Osteoblast (primary cell): Measurements from ENCODE around the gene GBP6. TPM values are rescaled to one million over a fixed set of nuclear protein-coding genes. Genes with fewer than 3 reads are reported as not detected.

Source experiments
- DNase-seq: peaks from one replicate; pipeline ENCODE4 v3.0.0; 2011; ENCODE audit warnings: low spot score, mixed read lengths; ENCODE audit not compliant: insufficient read length; ENCODE audit errors: missing footprints
- H2AFZ ChIP-seq: 2 replicates; pipeline ENCODE4 v1.6.0; 2011; ENCODE audit warnings: mild to moderate bottlenecking, low read length
- H3K27ac ChIP-seq: 2 replicates; pipeline ENCODE4 v1.5.1; 2011; ENCODE audit warnings: mild to moderate bottlenecking, low read depth, low read length, moderate library complexity
- H3K27me3 ChIP-seq: 2 replicates; pipeline ENCODE4 v1.6.0; 2012; ENCODE audit warnings: mild to moderate bottlenecking, control low read depth, inconsistent platforms, low read length, moderate library complexity; ENCODE audit not compliant: insufficient read depth
- H3K36me3 ChIP-seq: 2 replicates; pipeline ENCODE4 v1.5.1; 2011; ENCODE audit warnings: mild to moderate bottlenecking, low read length, control low read depth, moderate library complexity; ENCODE audit not compliant: insufficient read depth
- H3K4me1 ChIP-seq: 2 replicates; pipeline ENCODE4 v1.5.1; 2011; ENCODE audit warnings: mild to moderate bottlenecking, low read length, control low read depth, moderate library complexity; ENCODE audit not compliant: insufficient read depth
- H3K4me2 ChIP-seq: 2 replicates; pipeline ENCODE4 v1.6.0; 2011; ENCODE audit warnings: mild to moderate bottlenecking, low read length; ENCODE audit not compliant: insufficient read depth
- H3K4me3 ChIP-seq: fragments of 200-600 bp; sonication (generic); 3 replicates; pipeline ENCODE4 v1.5.1; 2012; ENCODE audit warnings: mild to moderate bottlenecking, low read length, inconsistent platforms; ENCODE audit not compliant: insufficient read depth
- H3K79me2 ChIP-seq: 2 replicates; pipeline ENCODE4 v1.6.0; 2012; ENCODE audit warnings: mild to moderate bottlenecking, low read length, control low read depth, inconsistent platforms; ENCODE audit not compliant: insufficient read depth
- H3K9me3 ChIP-seq: 2 replicates; pipeline ENCODE4 v1.5.1; 2011; ENCODE audit warnings: low read depth, low read length, control low read depth
- H4K20me1 ChIP-seq: 2 replicates; pipeline ENCODE4 v1.6.0; 2012; ENCODE audit warnings: mild to moderate bottlenecking, low read length, control low read depth; ENCODE audit not compliant: insufficient read depth
- total RNA-seq: library from RNA; depleted of rRNA; stranded (reverse); fragments of >200 nt; gene quantifications from 2 replicates; pipeline ENCODE4 v1.2.3, GENCODE V29; 2012
- TF ChIP-seq, protein P1 (sequence below): IDR thresholded peaks from 2 replicates; pipeline ENCODE4 v1.5.1; 2011; ENCODE audit warnings: mild to moderate bottlenecking, low read depth, low read length, moderate library complexity; ENCODE audit errors: extremely low read depth

The GBP6 gene
- total RNA-seq, 1 donor = not detected

DNA sequence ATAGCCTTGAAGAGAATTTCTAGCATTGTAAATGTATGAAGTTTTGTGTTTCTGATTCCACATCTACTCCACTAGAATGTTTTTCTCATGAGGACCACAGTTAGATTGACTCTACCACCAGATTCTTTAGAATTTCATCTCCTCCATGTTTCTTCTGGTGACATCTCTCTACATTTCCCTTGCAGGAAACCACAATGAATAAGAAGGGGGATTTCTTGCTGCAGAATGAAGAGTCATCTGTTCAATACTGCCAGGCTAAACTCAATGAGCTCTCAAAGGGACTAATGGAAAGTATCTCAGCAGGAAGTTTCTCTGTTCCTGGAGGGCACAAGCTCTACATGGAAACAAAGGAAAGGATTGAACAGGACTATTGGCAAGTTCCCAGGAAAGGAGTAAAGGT, 18.6 kb downstream of the GBP6 start:
- no peak overlapping the region for H2AFZ ChIP-seq

GRCh38 chr1:89383185-89383584, 19.3 kb downstream of the GBP6 start:
- no peak for DNase-seq
- no peak overlapping the region for H3K4me2 ChIP-seq
- H3K36me3 ChIP-seq = no peaks in the 10 kb centered on the region
- TF ChIP-seq, protein P1, sequence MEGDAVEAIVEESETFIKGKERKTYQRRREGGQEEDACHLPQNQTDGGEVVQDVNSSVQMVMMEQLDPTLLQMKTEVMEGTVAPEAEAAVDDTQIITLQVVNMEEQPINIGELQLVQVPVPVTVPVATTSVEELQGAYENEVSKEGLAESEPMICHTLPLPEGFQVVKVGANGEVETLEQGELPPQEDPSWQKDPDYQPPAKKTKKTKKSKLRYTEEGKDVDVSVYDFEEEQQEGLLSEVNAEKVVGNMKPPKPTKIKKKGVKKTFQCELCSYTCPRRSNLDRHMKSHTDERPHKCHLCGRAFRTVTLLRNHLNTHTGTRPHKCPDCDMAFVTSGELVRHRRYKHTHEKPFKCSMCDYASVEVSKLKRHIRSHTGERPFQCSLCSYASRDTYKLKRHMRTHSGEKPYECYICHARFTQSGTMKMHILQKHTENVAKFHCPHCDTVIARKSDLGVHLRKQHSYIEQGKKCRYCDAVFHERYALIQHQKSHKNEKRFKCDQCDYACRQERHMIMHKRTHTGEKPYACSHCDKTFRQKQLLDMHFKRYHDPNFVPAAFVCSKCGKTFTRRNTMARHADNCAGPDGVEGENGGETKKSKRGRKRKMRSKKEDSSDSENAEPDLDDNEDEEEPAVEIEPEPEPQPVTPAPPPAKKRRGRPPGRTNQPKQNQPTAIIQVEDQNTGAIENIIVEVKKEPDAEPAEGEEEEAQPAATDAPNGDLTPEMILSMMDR = no peak
- H2AFZ ChIP-seq = no peak overlapping the region
- no peaks in the 10 kb centered on the region for H4K20me1 ChIP-seq
- no peak overlapping the region for H3K27ac ChIP-seq
- H3K9me3 ChIP-seq = no peaks in the 10 kb centered on the region
- H3K4me3 ChIP-seq = no peak overlapping the region
- H3K27me3 ChIP-seq = no peaks in the 10 kb centered on the region
- H3K4me1 ChIP-seq = no peaks in the 10 kb centered on the region
- H3K79me2 ChIP-seq = no peaks in the 10 kb centered on the region

More for the DNA sequence above, 18.6 kb downstream of the GBP6 start:
- no peaks in the 10 kb centered on the region for H3K36me3 ChIP-seq
- no peaks in the 10 kb centered on the region for H3K79me2 ChIP-seq
- H3K4me3 ChIP-seq = no peak overlapping the region
- H3K4me2 ChIP-seq = no peak overlapping the region
- TF ChIP-seq, protein P1 = no peak
- H4K20me1 ChIP-seq = no peaks in the 10 kb centered on the region
- no peak overlapping the region for H3K27ac ChIP-seq
- no peaks in the 10 kb centered on the region for H3K4me1 ChIP-seq
- no peaks in the 10 kb centered on the region for H3K9me3 ChIP-seq
- no peak for DNase-seq
- H3K27me3 ChIP-seq = no peaks in the 10 kb centered on the region

GRCh38 chr1:89390707-89391106, 26.8 kb downstream of the GBP6 start:
- Histone ChIP-seq H3K27me3 (no peaks in the 10 kb centered on the region), H3K9me3 (no peaks in the 10 kb centered on the region), H3K4me2 (no peak overlapping the region), H3K27ac (no peak overlapping the region), H2AFZ (no peak overlapping the region), H3K4me3 (no peak overlapping the region), H3K4me1 (no peaks in the 10 kb centered on the region), H3K36me3 (no peaks in the 10 kb centered on the region), H3K79me2 (no peaks in the 10 kb centered on the region), H4K20me1 (no peaks in the 10 kb centered on the region)
- DNase-seq = no peak
- TF ChIP-seq, protein P1 = no peak

DNA sequence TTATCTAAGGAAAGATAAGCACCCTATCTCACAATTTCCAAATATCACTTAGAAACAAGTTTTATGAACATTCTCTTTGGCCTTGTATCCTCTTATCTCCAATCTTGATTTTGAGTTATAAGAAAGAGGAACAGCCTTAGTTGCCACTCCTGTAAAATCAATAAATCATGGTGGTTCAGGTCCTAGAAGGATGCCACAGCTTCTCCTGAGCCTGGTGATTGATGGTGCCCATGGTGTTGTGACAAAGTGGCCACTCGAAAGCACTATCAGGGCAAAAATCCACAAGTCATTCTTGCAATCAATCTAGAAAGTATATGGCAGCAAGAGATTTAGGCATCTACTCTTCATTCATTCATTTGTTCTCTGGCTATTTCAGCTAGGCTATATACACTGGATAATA, 27.8 kb downstream of the GBP6 start:
- Histone ChIP-seq H3K27me3 (no peaks in the 10 kb centered on the region), H3K4me1 (no peaks in the 10 kb centered on the region), H3K79me2 (no peaks in the 10 kb centered on the region), H2AFZ (no peak overlapping the region), H3K4me2 (no peak overlapping the region), H3K36me3 (no peaks in the 10 kb centered on the region), H4K20me1 (no peaks in the 10 kb centered on the region), H3K9me3 (no peaks in the 10 kb centered on the region), H3K4me3 (no peak overlapping the region), H3K27ac (no peak overlapping the region)
- no peak for DNase-seq
- TF ChIP-seq, protein P1 = no peak
